AG04450 (cell line): ENCODE measurements around the gene DPY19L3. TPM values are rescaled to one million over a fixed set of nuclear protein-coding genes. Genes with fewer than 3 reads are reported as not detected.

Experiments used
- CTCF ChIA-PET: fragments of 300-600, 350-600 bp; formaldehyde crosslinking; extraction: SDS; loops from one replicate; lab custom pipeline; 2022; ENCODE audit warnings: antibody characterized with exemption, inconsistent platforms; lab: Charles Lee
- POLR2A ChIA-PET: fragments of 350-600 bp; formaldehyde crosslinking; extraction: SDS; loops from one replicate; lab custom pipeline; 2021; ENCODE audit warnings: antibody characterized with exemption, inconsistent platforms; lab: Yijun Ruan, JAX
- DNase-seq: peaks from one replicate; pipeline ENCODE4 v3.0.0-alpha.2; 2011; ENCODE audit warnings: low read depth, low spot score
- H3K27ac ChIP-seq: one replicate; pipeline ENCODE4 v1.5.1; 2012; ENCODE audit warnings: low read depth, low read length, control low read depth
- H3K27me3 ChIP-seq: one replicate; pipeline ENCODE4 v1.6.0; 2012; ENCODE audit warnings: low read length; ENCODE audit not compliant: control insufficient read depth, insufficient read depth
- H3K4me3 ChIP-seq: 2 replicates; pipeline ENCODE4 v1.5.1; 2011; ENCODE audit warnings: mild to moderate bottlenecking, low read depth, low read length, control low read depth
- H3K9me3 ChIP-seq: 2 replicates; pipeline ENCODE4 v1.5.1; 2012; ENCODE audit warnings: low read length; ENCODE audit not compliant: control insufficient read depth, insufficient read depth
- CTCF ChIP-seq: IDR thresholded peaks from 2 replicates; pipeline ENCODE4 v1.5.1; 2011; ENCODE audit warnings: low read depth, low read length, control low read depth, inconsistent platforms
- polyA plus RNA-seq: library from polyadenylated mRNA; depleted of rRNA; stranded (reverse); fragments of >200 nt; gene quantifications from 2 replicates; pipeline ENCODE4 v1.2.3, GENCODE V29; 2011

Gene DPY19L3
- polyA plus RNA-seq, 1 experiment = 39.2 TPM

GRCh38 chr19:32367063-32367462 is 38.5 kb upstream of the DPY19L3 start:
- no peak overlapping the region for H3K27ac ChIP-seq
- DNase-seq = no peak
- TF ChIP-seq CTCF = no peak
- POLR2A ChIA-PET = no interaction called here
- no peak overlapping the region for H3K4me3 ChIP-seq
- H3K9me3 ChIP-seq = no peaks in the 10 kb centered on the region
- H3K27me3 ChIP-seq = no peaks in the 10 kb centered on the region
- CTCF ChIA-PET = interaction anchor here (1.3 kb wide), 1 partner anchor 26 kb away, joined by 8 read pairs; no protein-coding TSS in a partner anchor

- H3K27ac ChIP-seq = no peak overlapping the region
- H3K4me3 ChIP-seq = no peak overlapping the region
- no peak for DNase-seq
- no peak for TF ChIP-seq CTCF
- POLR2A ChIA-PET = interaction anchor here (0.7 kb wide), 1 partner anchor 55 kb away, joined by 4 read pairs; no protein-coding TSS in a partner anchor
- H3K27me3 ChIP-seq = no peaks in the 10 kb centered on the region
- H3K9me3 ChIP-seq = peaks cover 3% of the 10 kb centered on the region; the same call in 1 of the 2 replicates
- CTCF ChIA-PET = interaction anchor here (1.3 kb wide), 1 partner anchor 27 kb away, joined by 8 read pairs; no protein-coding TSS in a partner anchor
Observed at GRCh38 chr19:32367948-32368536, 37.5 kb upstream of the DPY19L3 start.

GRCh38 chr19:32368787-32369186 is 36.8 kb upstream of the DPY19L3 start:
- no peak for DNase-seq
- POLR2A ChIA-PET = no interaction called here
- H3K27ac ChIP-seq = no peak overlapping the region
- peaks cover 3% of the 10 kb centered on the region; the same call in 1 of the 2 replicates for H3K9me3 ChIP-seq
- no peak overlapping the region for H3K4me3 ChIP-seq
- no peaks in the 10 kb centered on the region for H3K27me3 ChIP-seq
- CTCF ChIA-PET = no interaction called here
- no peak for TF ChIP-seq CTCF

GRCh38 chr19:32372726-32373517 is 32.6 kb upstream of the DPY19L3 start:
- Histone ChIP-seq H3K27me3 (no peaks in the 10 kb centered on the region), H3K27ac (peak overlapping the region; percentile 85), H3K4me3 (peak overlapping the region; percentile 24; the same call in 1 of the 2 replicates), H3K9me3 (peaks cover 3% of the 10 kb centered on the region; the same call in 1 of the 2 replicates)
- POLR2A ChIA-PET = interaction anchor here (0.7 to 1.9 kb wide), 8 partner anchors 10 to 208 kb away, joined by 3 to 45 read pairs (median 6); partner anchors contain the start of genes DPY19L3, PDCD5 and ZNF507
- CTCF ChIA-PET = no interaction called here
- DNase-seq = no peak
- TF ChIP-seq CTCF = no peak
